Mucosa of gallbladder (tissue), 1 donor: ENCODE data around the gene AADACL2. TPM values are rescaled to one million over a fixed set of nuclear protein-coding genes. Genes with fewer than 3 reads are reported as not detected.

Source experiments
- DNase-seq: peaks from one replicate; pipeline ENCODE4 v3.0.0-alpha.2; 2020; ENCODE audit warnings: low spot score
- total RNA-seq: library from RNA; stranded (reverse); gene quantifications from one replicate; pipeline ENCODE4 v1.2.1, GENCODE V29; 2021
- donor health status: DM: no; HTN: no; CAD: no.

The AADACL2 gene
- total RNA-seq, 1 donor from 2014 or later = 0.14 TPM

DNA sequence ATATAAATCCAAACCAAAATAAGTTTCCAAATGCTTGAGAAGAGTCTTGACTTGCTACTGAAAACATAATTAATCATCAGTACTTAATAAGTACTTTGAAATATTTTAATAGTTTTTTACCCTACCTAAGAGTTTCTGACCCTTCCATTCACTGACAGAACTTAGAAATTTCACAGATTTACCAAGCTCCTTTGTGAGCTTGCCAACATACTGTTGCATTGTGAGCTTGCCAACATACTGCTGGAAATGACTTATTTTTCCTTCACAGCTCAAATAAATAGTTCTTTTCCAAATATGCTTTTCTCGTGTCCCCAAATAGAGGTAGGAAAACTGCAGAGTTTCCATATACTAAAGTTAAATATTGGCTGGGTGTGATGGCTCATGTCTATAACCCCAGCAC lies 70.5 kb downstream of the AADACL2 start:
- DNase-seq = no peak

DNA sequence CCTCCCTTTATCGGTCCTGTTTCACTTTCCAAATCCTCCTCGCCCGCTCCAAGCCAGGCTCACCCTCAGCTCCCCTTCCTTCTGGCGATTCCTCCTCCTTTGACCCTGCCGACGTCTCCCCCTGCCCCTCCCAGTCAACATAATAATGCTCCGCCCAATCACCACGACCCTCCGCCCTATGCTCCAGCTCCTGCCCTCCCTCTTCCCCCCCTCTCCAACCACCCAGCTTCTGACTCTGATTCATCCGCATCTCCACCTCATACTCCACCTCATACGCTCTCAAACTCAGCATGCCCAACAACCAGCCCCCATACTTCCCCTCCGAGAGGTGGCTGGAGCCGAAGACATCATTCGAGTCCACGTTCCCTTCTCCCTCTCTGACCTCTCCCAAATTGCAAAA lies 73.1 kb downstream of the AADACL2 start:
- no peak for DNase-seq

Other genes starting within 250 kb of the AADACL2 start
- gene AADAC, start 80.2 kb downstream of the AADACL2 start, total RNA-seq = 17.7 TPM
- gene SUCNR1, start 139.7 kb downstream of the AADACL2 start, total RNA-seq = 0.69 TPM